G401 (cell line): ENCODE measurements around the gene NEIL1. TPM values are rescaled to one million over a fixed set of nuclear protein-coding genes. Genes with fewer than 3 reads are reported as not detected.
A peak's percentile ranks its signal among the peaks of the same experiment; 100 is the strongest.
"Not testable (repeated sequence)": the region's sequence is repeated elsewhere in the genome, so short reads cannot be mapped to it uniquely, and the experiment has no call there.

Experiments
- DNase-seq: peaks from one replicate; pipeline ENCODE4 v3.0.0-alpha.2; 2015; ENCODE audit warnings: low spot score
- in situ Hi-C: cut with HindIII; loops from 2 replicates; pipeline ENCODE4 v1.10.0; 2016; ENCODE audit warnings: low sequenced_read_pairs, mixed read lengths
- total RNA-seq: library from RNA; depleted of rRNA; stranded (reverse); fragments of >200 nt; shearing (Covaris generic); gene quantifications from 2 replicates; pipeline ENCODE4 v1.2.3, GENCODE V29; 2014

NEIL1 gene
- total RNA-seq, 1 experiment from 2014 or later: 9.1 TPM

- DNase-seq: no peak
- in situ Hi-C loops: no loop called here
These were observed 17.3 kb upstream of the NEIL1 start for GRCh38 chr15:75329571-75329970.

GRCh38 chr15:75332093-75332492 lies 14.7 kb upstream of the NEIL1 start:
- DNase-seq, in situ Hi-C loops: not testable (repeated sequence)

- in situ Hi-C loops, DNase-seq: not testable (repeated sequence)
These were observed 13.0 kb upstream of the NEIL1 start for GRCh38 chr15:75333654-75334419.

GRCh38 chr15:75335313-75335704 lies 11.5 kb upstream of the NEIL1 start:
- peak; percentile 10 for DNase-seq
- in situ Hi-C loops: no loop called here

GRCh38 chr15:75335705-75336355 lies 11.0 kb upstream of the NEIL1 start, which contains the start of gene COMMD4:
Gene COMMD4 (plus strand): TSS chr15:75336063. CDS start chr15:75336090, 27 bp downstream.
- DNase-seq: peak; percentile 95
- in situ Hi-C loops: no loop called here

GRCh38 chr15:75338661-75339240 lies 8.1 kb upstream of the NEIL1 start:
- no peak for DNase-seq
- in situ Hi-C loops: no loop called here

GRCh38 chr15:75339531-75340240 lies 7.2 kb upstream of the NEIL1 start:
- no peak for DNase-seq
- in situ Hi-C loops: no loop called here

- in situ Hi-C loops: no loop called here
- DNase-seq: no peak
These were observed 4.6 kb upstream of the NEIL1 start for GRCh38 chr15:75342221-75342620.

- in situ Hi-C loops, DNase-seq: not testable (repeated sequence)
These were observed 2.9 kb upstream of the NEIL1 start for GRCh38 chr15:75343953-75344352.

GRCh38 chr15:75347222-75348033 lies 589 bp downstream of the NEIL1 start:
- DNase-seq: peak; percentile 76

GRCh38 chr15:75348034-75348561 lies 1.3 kb downstream of the NEIL1 start:
- DNase-seq: no peak
- in situ Hi-C loops: no loop called here

More at GRCh38 chr15:75347222-75348033, 589 bp downstream of the NEIL1 start:
- in situ Hi-C loops: no loop called here

- in situ Hi-C loops: no loop called here
- peak; percentile 53 for DNase-seq
These were observed 1.9 kb downstream of the NEIL1 start for GRCh38 chr15:75348562-75349350.

GRCh38 chr15:75349351-75349669 lies 2.5 kb downstream of the NEIL1 start:
- DNase-seq, in situ Hi-C loops: not testable (repeated sequence)

- in situ Hi-C loops: no loop called here
- DNase-seq: no peak
These were observed 3.2 kb downstream of the NEIL1 start for GRCh38 chr15:75349851-75350588.

- no peak for DNase-seq
- in situ Hi-C loops: no loop called here
These were observed 3.9 kb downstream of the NEIL1 start for GRCh38 chr15:75350601-75351361.

GRCh38 chr15:75352186-75353080 lies 5.6 kb downstream of the NEIL1 start:
- in situ Hi-C loops: no loop called here
- no peak for DNase-seq
